GF-D8 (cell line): Measurements from ENCODE around the gene SCAI.
"Not testable (repeated sequence)": the region's sequence is repeated elsewhere in the genome, so short reads cannot be mapped to it uniquely, and the experiment has no call there.

Experiments
- DNase-seq: peaks from one replicate; lab custom pipeline; 2025; lab: John Stamatoyannopoulos, UW

Gene SCAI

DNA sequence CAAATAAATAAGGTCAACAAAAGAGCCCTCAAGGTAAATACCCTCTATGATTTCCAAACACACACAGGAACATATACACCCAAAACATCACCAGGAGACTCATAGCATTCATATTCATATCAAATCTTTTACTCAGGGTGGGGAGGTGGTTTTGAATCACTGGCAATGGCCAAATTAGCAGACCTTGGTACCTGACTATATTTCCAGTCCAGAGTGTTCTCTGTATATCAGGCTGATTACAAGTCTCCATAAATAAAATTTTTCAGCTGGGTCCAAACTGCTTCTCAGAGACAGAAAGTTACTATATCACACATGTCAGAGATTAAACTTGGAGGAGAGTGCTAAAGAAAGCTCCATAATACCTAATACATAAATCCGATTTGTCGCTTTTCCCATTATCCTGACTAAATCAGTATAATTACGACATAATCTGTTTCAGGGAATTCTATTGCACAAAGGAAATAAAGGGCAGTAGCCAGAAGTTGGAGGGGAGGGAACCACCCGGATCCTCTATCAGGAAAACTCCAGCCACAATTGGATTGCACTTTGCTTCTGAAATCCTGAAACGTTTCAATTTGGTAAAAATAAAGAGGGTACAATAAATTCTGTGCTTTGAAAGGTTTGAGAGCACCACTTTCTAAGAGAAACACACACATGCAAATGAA is 195.5 kb downstream of the SCAI start:
- DNase-seq, result no peak

DNA sequence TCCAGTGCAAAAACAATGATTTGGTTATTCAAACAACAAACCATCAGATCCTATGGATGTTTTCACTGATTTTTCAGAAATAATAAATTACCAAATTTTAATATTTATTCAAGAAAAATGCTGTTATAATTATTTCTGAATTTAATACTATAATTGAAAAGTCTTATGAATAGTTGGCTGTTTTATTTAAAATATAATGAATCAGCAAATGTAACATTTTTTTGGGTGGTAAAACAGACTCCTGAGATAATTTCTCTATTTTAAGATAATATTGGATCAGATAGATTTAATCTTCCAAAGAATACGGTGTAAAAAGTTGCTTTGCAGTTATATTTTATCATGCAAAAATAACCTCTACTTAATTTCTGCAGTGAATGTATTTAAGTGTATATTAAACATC is 197.2 kb downstream of the SCAI start:
- DNase-seq, result no peak

DNA sequence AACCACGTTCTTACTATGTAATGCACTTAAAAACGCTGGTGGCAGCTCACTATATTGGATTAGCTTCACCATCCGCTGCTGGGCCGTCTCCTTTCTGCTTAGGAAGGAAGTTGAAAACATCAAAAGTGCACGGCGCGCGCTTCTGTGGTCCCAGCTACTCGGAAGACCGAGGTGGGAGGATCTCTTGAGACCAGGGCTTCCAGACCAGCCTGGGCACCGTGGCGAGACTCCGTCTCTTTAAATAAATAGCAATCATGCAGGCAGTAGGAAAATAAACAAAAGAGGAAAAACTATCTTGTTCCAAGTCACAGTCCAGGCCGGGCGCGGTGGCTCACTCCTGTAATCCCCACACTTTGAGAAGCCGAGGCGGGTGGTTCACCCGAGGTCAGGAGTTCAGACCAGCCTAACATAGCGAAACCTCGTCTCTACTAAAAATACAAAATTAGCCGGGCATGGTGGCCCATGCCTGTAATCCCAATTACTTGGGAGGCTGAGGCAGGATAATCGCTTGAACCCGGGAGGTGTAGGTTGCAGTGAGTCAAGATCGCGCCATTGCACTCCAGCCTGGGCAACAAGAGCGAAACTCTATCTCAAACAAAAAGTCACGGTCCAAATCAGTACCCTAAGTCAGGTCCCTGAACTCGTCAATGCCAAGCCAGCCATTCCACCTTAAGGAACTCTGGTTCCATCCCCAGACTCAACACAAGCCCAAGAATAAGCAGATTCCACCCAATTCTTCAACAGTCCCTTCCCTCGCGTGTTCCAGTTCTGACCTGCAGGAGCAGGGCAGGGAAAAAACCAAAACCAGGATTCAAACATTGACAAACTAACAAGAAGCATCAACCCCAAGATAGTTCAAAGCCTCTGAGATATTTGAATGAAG is 201.4 kb downstream of the SCAI start:
- peak; percentile 54 for DNase-seq

DNA sequence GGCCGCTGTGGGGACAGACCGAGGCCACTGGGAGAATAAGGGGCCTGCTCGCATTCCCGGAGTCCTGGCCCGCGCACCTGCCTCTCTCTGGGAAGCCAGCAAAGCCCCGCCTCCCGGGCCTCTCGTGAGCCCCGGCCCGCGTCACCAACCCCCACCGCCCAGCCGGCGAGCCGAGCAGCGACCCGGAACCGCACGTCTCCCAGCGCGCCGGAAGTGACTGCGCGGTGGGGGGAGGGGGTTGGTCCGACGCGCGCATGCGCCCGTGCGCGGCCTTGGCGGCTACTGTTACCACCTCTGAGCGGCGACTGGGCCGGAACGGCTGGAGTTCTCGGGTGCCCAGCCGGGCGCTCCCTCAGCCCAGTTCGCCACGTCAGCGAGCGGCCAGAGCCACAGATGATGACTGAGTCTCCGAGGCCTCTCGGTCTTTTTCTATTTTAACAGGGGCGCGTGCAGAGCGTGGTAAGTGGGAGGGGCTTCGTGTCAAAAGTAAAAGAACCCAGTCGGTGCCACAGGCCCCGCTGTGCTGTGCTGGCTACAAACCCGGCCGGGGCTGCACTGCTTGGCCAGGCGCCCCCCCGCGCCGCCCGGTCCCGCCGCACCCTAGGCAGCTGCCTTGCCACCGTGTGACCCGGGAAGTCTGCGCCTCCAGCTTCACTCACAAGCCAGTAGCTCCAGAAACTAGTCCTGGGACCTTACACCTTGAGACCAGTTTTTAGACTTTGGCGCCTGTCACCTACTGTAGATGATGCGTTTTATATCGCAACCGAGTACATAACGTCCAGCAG is 202.2 kb downstream of the SCAI start, which contains the start of gene GOLGA1:
Gene GOLGA1 (minus strand): TSS at position 190 of the 785 bp plus-strand sequence. CDS start 2,372 bp downstream, outside the sequence.
- DNase-seq, result peak; percentile 71

DNA sequence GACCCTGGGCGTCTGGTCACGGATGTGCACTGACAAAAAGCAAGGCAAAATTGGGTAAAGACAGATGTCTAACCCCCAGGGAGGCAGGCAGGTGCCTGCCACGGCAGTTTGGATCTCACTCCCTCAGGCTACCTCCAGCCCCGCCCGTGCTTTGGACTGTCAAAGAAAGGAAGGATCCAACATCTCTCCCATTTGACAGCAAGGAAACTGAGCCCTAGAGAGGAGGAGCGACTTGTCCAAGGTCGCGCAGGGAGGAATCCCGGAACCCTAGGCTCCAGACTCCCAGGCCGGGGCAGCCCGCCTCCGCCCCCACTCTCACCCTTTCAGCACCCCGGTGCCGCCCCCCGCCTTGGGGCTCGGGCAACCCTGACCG is 202.8 kb downstream of the SCAI start:
- no peak for DNase-seq

DNA sequence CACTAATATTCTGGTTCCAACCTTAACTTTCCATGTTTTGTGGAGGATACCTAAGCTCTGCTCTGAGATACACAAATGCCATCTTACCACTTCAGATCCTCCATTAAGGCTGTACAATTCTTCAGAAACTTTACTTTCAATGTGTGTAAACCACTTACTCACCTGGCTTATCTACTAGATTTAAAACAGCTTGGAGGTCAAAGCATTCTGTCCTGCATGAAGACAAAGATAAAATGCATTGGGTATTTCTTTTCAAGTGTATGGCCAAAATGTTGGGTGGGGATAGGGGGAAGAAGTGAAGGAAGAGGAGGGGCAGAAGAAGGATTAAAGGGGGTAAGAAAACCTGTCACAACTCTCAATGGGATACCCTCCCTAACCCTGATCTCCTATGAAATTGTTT is 203.4 kb downstream of the SCAI start:
- DNase-seq, result no peak

DNA sequence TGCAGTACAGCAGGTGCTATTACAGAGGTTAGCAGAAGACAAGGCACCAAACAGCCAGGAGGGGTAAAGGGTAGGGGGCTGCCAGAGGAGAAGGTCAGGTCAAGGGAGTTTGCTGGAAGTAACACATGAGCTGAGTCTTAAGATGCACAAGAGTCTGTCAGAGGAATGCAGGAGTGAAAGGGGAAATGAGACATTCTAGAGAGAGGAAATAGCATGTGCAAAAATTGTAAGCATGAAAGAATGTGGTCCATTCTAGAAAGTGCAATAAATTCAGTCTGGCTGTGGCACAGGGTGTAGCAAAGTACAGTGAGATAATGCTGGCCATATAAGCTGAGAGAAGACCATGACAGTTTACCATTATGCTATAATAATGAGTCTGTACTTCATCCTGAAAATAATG is 209.0 kb downstream of the SCAI start:
- no peak for DNase-seq

DNA sequence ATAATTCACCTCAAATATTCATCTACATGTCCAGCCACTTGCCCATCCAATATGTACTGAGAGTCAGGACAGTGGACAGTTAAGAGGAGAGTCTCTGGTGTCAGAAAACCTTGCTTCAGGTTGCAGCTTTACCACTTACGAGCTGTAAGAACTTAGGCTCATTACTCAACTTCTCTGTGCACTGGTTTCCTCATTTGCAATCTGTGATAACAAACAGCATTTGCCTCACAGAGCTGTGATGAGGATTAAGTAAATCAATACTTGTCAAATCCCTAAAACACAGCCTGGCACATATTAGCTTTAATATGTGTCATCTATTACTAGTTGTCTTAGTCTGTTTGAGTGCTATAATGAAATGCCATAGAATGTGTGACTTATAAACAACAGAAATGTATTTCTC is 211.0 kb downstream of the SCAI start:
- peak; percentile 37 for DNase-seq

DNA sequence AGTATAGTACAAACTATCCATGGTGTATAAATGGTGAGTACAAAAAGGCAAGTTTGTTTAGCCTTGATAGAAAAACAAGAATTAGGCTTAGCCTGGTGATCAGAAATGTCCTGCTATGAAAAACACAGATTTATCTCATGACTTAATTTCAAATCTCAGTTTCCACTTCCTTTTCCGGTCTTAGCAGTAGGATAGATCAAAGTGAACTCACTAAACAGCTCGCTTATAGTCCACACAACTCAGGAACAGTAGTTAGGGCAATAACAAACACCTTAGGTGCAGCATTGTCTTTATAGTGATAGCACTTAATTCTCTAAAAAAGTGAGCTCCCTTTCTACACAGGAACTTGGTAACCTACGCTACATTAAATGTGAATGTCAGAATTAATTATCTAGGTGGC is 213.9 kb downstream of the SCAI start:
- no peak for DNase-seq

DNA sequence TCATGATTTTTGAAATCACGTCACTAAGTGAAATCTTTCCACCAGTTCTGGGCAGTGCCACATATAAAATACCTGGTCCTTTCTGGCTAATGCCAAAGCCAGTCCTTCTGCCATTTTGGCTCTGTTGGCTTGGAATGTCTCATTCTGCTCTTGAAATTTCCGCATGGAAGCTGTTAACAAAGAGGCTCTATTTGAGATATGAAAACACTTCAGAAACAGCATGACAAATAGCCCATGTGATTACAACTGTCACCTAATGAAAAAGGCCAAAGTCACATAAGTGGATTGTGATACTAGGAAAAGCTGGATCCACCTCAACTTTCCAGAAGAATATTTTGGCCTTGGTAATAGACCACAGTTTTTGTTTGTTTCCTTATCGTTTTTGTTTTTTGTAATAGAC is 215.2 kb downstream of the SCAI start:
- no peak for DNase-seq

DNA sequence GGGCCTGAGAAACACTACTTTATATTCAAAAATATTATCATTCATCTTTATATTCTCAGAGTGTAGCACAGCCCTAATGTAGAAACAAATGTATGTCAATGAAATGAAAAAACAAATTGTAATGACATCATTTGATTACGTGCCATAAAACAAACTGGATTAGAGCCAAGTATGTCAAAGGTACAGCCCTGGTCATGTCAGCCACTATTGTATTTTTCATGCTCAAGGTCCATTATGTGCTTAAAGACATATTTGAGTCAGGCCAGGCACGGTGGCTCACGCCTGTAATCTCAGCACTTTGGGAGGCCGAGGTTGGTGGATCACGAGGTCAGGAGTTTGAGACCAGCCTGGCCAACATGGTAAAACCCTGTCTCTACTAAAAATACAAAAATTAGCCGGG is 222.9 kb downstream of the SCAI start:
- not testable (repeated sequence) for DNase-seq

DNA sequence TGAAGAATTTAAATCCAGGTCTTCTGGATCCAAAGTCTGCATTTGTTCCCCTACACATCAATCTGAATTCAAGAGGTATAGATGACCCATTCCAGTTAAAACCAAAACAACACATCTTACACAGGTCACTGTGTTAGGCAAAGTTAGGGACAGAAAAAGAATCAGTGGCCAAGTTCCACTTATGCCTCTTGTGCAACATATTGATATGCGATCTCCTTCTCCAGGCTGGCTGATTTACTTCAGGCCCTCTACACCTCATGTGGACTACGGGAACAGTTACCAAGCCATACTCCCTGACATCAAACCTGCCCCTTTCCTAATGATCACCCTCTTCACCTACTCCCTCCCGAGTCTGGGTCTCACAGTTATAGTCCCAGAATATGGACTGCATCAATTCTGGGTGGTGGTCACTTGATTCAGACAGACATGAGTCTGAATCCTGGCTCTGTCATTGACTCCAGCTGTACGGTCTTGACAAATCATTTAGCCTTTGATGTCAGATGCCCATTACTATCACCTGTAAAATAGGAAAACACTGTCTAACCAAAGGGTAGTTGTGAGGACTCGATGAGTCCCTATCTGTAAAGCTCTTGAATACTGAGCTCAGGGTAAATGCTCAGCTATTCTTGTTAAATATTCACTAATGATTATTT is 228.4 kb downstream of the SCAI start:
- DNase-seq, result no peak

DNA sequence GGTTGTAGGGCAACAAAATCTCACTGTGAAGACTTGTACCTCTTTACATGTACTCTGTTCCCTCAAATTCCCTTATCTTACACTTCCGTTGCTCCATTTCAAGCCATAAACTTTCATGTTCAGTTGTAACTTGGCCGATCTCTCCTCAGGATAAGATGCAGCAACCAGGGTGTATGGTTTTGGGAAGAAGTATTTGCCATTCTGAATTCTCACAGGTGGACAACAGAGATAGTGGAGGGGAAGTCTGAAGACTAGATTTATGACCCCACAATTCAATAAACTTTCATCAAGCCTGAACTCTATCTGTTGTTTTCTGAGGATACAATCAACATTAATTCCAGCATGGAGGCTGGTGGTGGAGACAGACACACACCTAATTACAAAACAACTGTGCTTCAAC is 229.9 kb downstream of the SCAI start:
- DNase-seq, result no peak

DNA sequence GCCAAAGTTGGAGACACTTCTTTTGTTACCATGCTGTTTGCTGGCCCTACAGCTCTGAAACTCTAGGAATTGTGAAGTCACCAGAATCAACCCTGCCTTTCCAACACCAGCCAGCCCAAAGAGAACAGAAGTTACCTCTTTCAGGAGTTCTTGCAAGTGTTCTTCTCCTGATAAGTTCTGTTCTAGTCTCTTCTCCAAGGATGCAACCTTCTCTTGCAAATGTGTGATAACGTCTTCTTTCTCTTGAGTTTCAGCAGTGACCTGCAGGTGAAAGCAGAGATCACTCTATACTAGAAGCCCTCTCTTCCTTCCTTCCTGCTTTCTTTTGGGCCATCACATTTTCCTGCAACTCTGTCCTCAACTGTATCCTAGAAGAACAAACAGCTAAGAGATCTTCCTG is 231.6 kb downstream of the SCAI start:
- DNase-seq, result no peak

DNA sequence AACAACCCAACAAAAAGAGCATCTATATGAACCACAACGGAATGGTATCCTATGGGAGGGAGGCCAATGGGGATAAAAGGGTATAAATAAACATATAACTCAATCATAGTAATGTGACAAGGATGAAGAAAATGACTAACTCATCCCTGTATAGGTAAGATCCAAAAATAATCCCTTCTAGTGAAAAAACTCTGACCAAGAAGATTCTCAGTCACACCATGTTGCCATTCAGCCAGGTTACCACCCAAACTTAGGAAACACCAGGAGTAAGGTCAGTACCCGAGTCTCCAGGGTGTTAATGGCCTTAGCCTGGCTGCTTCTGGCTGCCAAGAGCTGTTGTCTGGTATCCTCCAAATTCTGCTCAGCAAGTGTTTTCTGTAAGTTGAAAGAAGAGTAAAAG is 235.2 kb downstream of the SCAI start:
- DNase-seq, result no peak

DNA sequence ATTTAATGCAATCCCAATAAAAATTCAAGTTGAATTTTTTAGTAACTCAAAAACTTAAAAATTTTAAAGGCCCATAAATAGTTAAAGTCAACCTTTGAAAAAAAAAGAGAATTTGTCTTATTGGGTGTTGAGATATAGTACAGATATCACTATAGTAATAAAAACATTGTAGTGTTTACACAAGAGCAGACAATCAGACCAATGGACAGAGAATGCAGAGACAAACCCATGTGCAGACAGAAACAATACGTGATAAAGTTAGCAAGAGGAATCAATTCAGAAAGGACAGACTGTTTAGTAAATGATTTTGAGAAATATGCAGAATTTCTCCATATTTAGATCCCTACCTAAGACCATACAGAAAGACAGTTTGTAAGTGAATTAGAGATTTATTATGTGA is 236.4 kb downstream of the SCAI start:
- DNase-seq, result no peak

DNA sequence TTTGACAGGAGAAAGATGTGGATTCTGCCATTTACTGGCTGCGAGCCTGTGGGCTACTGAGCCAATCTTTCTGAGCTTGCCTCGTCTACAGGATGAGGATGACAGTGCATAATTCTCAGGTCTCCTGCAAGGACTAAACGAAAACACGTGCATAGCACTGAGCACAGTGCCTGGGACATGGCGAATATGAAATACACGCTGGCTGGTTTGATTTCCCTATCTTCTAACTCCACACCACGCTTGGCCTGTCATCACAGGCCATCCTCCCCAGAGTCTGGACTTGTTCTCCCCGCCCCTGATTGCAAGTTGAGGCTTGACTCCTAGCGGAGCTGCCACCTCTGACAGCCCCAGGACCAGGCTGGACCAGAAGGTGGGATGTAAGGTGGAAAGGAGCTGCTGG is 243.5 kb downstream of the SCAI start:
- DNase-seq, result no peak

DNA sequence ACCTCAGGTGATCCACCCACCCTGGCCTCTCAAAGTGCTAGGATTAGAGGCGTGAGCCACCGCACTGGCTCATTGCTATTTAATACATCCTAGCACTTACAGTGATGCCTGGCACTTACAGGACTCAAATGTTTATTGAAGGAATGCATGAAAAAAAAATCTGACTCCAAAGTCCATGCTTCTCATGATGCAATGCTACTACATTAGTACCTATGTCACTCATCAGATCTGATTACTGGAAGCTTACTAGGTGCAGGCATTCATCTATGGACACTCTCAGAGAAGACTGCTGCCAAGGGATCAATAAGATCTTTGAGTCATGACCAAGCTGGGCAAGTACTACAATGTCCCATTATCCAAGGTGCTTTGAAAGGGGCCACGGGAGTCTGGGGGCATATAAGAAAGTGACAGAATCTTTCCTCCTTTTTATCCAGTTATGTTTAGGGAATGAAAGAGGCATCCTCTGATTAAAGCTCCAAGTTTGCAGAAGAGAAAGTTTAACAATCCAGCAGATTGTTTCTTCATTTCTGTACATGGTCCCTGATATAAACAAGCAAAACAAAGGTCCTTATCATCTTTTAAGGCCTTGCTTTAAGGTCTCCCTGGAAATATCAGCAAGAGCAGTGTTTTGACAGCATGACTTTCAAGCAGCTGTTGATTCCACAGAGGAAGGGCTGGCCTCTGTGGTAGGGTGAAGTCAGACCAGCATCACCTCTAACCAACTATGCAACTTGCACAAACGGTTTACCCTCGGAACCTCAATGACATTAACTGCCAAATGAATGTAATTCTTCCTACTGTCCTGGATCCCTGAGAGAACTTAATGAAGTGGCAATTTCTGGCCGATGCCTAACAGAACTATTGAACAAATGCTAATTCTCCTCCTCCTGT is 245.5 kb downstream of the SCAI start:
- DNase-seq, result no peak

DNA sequence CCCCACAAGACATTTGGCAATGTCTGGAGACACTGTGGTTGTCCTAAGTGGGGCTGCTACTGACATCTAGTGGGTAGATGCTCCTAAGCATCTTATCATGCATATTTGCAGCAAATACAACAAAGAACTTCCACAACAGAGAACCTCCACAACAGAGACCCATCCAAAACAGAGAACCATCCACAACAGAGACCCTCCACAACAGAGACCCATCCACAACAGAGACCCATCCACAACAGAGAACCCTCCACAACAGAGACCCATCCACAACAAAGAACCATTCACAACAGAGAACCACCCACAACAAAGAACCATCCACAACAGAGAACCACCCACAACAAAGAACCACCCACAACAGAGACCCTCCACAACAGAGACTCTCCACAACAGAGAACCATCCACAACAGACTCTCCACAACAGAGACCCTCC is 248.6 kb downstream of the SCAI start:
- no peak for DNase-seq

DNA sequence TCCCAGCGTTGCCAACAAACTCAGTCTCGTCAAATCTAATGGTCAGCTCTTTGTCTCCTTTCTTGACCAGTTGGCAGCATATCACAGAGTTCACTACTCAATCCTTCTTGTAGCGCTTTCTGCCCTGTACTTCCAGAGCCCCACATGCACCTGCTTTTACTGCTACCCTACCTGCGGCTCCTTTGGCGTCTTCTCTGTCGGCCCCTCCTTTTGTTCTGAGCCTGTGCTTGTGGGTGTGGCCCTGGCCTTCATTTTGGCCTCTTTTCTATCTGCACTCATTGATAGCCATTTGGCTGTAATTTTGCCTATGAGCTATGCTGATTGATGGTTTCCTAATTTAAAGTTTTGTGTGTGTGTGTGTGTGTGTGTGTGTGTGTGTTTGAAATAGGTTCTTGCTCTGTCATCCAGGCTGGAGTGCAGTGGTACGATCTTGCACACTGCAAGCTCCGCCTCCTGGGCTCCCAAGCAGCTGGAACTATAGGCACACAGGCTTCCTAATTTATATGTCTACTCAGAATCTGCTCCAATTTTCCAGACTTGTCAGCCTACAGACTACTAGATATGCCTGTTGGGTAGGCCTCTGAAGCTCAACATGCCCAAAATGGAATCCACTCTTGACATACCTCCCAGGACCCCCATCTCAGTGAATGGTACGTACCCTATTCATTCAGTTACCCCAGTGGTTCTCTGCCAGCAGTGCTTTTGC is 249.1 kb downstream of the SCAI start:
- no peak for DNase-seq
